Fibroblast of lung (primary cell): ENCODE data around the gene KLRK1. TPM values are rescaled to one million over a fixed set of nuclear protein-coding genes. Genes with fewer than 3 reads are reported as not detected.

Experiments
- DNase-seq, 2 donors: peaks; one replicate each; pipeline versions ENCODE4 v3.0.0 to v3.0.0-alpha.2; 2010; ENCODE audit warnings: low read depth in 2 of 2
- H2AFZ ChIP-seq: 2 replicates; pipeline ENCODE4 v1.5.1; 2012; ENCODE audit warnings: low read length, control low read depth, inconsistent platforms
- H3K27ac ChIP-seq: 2 replicates; pipeline ENCODE4 v1.5.1; 2011; ENCODE audit warnings: low read length, control low read depth; ENCODE audit not compliant: insufficient read depth
- H3K27me3 ChIP-seq: 2 replicates; pipeline ENCODE4 v1.5.1; 2011; ENCODE audit warnings: mild to moderate bottlenecking, low read length; ENCODE audit not compliant: control insufficient read depth, insufficient read depth
- H3K36me3 ChIP-seq: 2 replicates; pipeline ENCODE4 v1.5.1; 2011; ENCODE audit warnings: low read length; ENCODE audit not compliant: control insufficient read depth, insufficient read depth
- H3K4me1 ChIP-seq: 2 replicates; pipeline ENCODE4 v1.5.1; 2011; ENCODE audit warnings: low read length; ENCODE audit not compliant: control insufficient read depth, insufficient read depth; ENCODE audit errors: extremely low read depth
- H3K4me2 ChIP-seq: 2 replicates; pipeline ENCODE4 v1.5.1; 2011; ENCODE audit warnings: low read length, control low read depth; ENCODE audit not compliant: insufficient read depth; ENCODE audit errors: extremely low read depth
- H3K4me3 ChIP-seq, 4 experiments: fragments of 200-600 bp in 1 of 4; sonication (generic) in 1 of 4; replicated peaks in 1 of 4; 2 replicates each; pipeline ENCODE4 v1.5.1; 2011 to 2016; ENCODE audit warnings: low read length in 4 of 4, low read depth in 3 of 4, mild to moderate bottlenecking in 3 of 4, control low read depth in 2 of 4, inconsistent platforms in 1 of 4, mixed read lengths in 1 of 4; ENCODE audit not compliant: insufficient read depth in 1 of 4; ENCODE audit errors: control extremely low read depth in 1 of 4
- H3K79me2 ChIP-seq: 2 replicates; pipeline ENCODE4 v1.5.1; 2012; ENCODE audit warnings: mild to moderate bottlenecking, low read length, inconsistent platforms; ENCODE audit not compliant: control insufficient read depth, insufficient read depth
- H3K9ac ChIP-seq: 2 replicates; pipeline ENCODE4 v1.5.1; 2011; ENCODE audit warnings: mild to moderate bottlenecking, low read length, control low read depth; ENCODE audit not compliant: insufficient read depth
- H3K9me3 ChIP-seq: 2 replicates; pipeline ENCODE4 v1.5.1; 2012; ENCODE audit warnings: low read depth, low read length; ENCODE audit not compliant: control insufficient read depth, insufficient read depth
- H4K20me1 ChIP-seq: 2 replicates; pipeline ENCODE4 v1.5.1; 2011; ENCODE audit warnings: low read length; ENCODE audit not compliant: control insufficient read depth, insufficient read depth; ENCODE audit errors: extremely low read depth
- CTCF ChIP-seq, 2 donors: IDR thresholded peaks in 1 of 2; conservative IDR thresholded peaks in 1 of 2; 1 replicate in 1 of 2; 2 replicates in 1 of 2; pipeline ENCODE4 v1.5.1; 2011 to 2012; ENCODE audit warnings: low read length in 2 of 2, control low read depth in 1 of 2, inconsistent platforms in 1 of 2, low read depth in 1 of 2, mild to moderate bottlenecking in 1 of 2
- EZH2 ChIP-seq: IDR thresholded peaks from 2 replicates; pipeline ENCODE4 v1.5.1; 2012; ENCODE audit warnings: low read length, control low read depth, mild to moderate bottlenecking; ENCODE audit errors: missing control alignments
- polyA plus RNA-seq, 2 donors: library from polyadenylated mRNA; depleted of rRNA in 1 of 2; stranded (reverse) in 1 of 2; unstranded in 1 of 2; fragments of >200 nt; gene quantifications; 2 replicates each; pipeline ENCODE4 v1.2.1, GENCODE V29; 2011 to 2012; ENCODE audit warnings: missing spikeins in 1 of 2
- total RNA-seq: library from RNA; depleted of rRNA; stranded (reverse); fragments of >200 nt; gene quantifications from 2 replicates; pipeline ENCODE4 v1.2.1, GENCODE V29; 2014

Gene KLRK1
- total and polyA plus RNA-seq, 2 donors (not counting 1 experiment from before 2014, with no cell fraction given) = not detected

- no peak overlapping the region for H3K4me3 ChIP-seq
- peaks cover under 1% of the 10 kb centered on the region for H3K4me1 ChIP-seq
- no peaks in the 10 kb centered on the region for H3K27me3 ChIP-seq
- H4K20me1 ChIP-seq = no peaks in the 10 kb centered on the region
- no peaks in the 10 kb centered on the region for H3K36me3 ChIP-seq
- no peak overlapping the region for H2AFZ ChIP-seq
- H3K27ac ChIP-seq = no peak overlapping the region
- no peak overlapping the region for H3K9ac ChIP-seq
- H3K79me2 ChIP-seq = no peaks in the 10 kb centered on the region
- H3K9me3 ChIP-seq = no peaks in the 10 kb centered on the region
- DNase-seq = no peak
- no peak for TF ChIP-seq EZH2
- no peak for TF ChIP-seq CTCF (conservative IDR thresholded peaks at IDR 0.05 in 1 of 2, IDR thresholded peaks at IDR 0.05 in 1 of 2; ENCODE audit: low read depth in 1 of 2, low read length in 2 of 2)
- H3K4me2 ChIP-seq = no peak overlapping the region
These were observed 30.9 kb downstream of the KLRK1 start for GRCh38 chr12:10358969-10359368.

- Histone ChIP-seq H3K4me1 (no peaks in the 10 kb centered on the region), H3K27me3 (no peaks in the 10 kb centered on the region), H3K9ac (no peak overlapping the region), H4K20me1 (no peaks in the 10 kb centered on the region), H2AFZ (no peak overlapping the region), H3K36me3 (no peaks in the 10 kb centered on the region), H3K9me3 (no peaks in the 10 kb centered on the region), H3K4me3 (no peak overlapping the region), H3K4me2 (no peak overlapping the region), H3K79me2 (no peaks in the 10 kb centered on the region), H3K27ac (no peak overlapping the region)
- TF ChIP-seq CTCF (conservative IDR thresholded peaks at IDR 0.05 in 1 of 2, IDR thresholded peaks at IDR 0.05 in 1 of 2; ENCODE audit: low read depth in 1 of 2, low read length in 2 of 2) = no peak
- TF ChIP-seq EZH2 = no peak
- no peak for DNase-seq
These were observed 31.7 kb downstream of the KLRK1 start for GRCh38 chr12:10358131-10358530.

- H3K9me3 ChIP-seq = no peaks in the 10 kb centered on the region
- H3K9ac ChIP-seq = no peak overlapping the region
- H3K4me2 ChIP-seq = no peak overlapping the region
- no peaks in the 10 kb centered on the region for H3K36me3 ChIP-seq
- no peaks in the 10 kb centered on the region for H3K27me3 ChIP-seq
- no peaks in the 10 kb centered on the region for H3K79me2 ChIP-seq
- peak in 1 of 2 donors; percentile 37 for DNase-seq
- no peaks in the 10 kb centered on the region for H4K20me1 ChIP-seq
- no peak overlapping the region for H3K27ac ChIP-seq
- TF ChIP-seq CTCF (conservative IDR thresholded peaks at IDR 0.05 in 1 of 2, IDR thresholded peaks at IDR 0.05 in 1 of 2; ENCODE audit: low read depth in 1 of 2, low read length in 2 of 2) (no peak), EZH2 (no peak)
- H2AFZ ChIP-seq = no peak overlapping the region
- no peak overlapping the region for H3K4me3 ChIP-seq
- no peaks in the 10 kb centered on the region for H3K4me1 ChIP-seq
These were observed 35.3 kb downstream of the KLRK1 start for GRCh38 chr12:10354502-10354901.
